ENCODE measurements around the gene KCND2. TPM values are rescaled to one million over a fixed set of nuclear protein-coding genes. Genes with fewer than 3 reads are reported as not detected.

Gene KCND2
- total RNA-seq, 2 experiments from 2014 or later: not detected

DNA sequence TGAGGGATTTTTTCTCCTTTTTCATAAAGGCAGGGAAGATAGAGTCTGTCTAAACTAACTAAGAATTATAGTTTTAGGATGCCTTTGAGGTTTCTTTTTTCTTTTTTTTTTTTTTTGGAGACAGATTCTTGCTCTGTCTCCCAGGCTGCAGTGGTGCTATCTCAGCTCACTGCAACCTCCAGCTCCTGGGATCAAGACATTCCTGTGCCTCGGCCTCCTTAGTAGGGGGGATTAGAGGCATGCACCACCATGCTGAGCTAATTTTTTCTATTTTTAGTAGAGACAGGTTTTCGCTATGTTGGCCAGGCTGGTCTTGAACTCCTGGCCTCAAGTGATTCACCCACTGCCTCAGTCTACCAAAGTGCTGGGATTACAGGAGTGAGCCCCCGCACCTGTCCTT, 239.7 kb downstream of the KCND2 start:
- Mint-ChIP-seq H3K27me3 (no peaks in the 10 kb centered on the region), H3K4me1 (no peaks in the 10 kb centered on the region), H3K9me3 (ENCODE audit: low read depth) (peaks cover 2% of the 10 kb centered on the region), H3K27ac (no peak overlapping the region), H3K36me3 (no peaks in the 10 kb centered on the region), H3K4me3 (no peak overlapping the region)
- CTCF ChIA-PET: no interaction called here
- no peak for ATAC-seq
- DNase-seq: no peak

DNA sequence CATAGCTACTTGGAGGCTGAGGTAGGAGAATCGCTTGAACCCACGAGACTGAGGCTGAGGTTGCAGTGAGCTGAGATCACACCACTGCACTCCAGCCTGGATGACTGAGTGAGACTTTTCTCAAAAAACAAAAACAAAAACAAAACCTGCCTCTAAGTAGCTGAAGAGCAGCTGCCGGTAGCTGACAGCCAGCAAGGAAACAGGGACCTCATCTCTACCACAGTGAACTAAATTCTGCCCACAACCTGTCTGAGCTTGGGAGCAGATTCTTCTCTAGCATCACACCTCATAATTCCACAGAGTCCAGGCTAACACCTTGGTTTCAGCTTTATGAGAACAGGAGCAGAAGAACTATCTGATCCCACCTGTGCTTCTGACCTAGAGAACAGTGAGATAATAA, 246.2 kb downstream of the KCND2 start:
- Mint-ChIP-seq H3K27ac (no peak overlapping the region), H3K4me1 (no peaks in the 10 kb centered on the region), H3K27me3 (no peaks in the 10 kb centered on the region), H3K4me3 (no peak overlapping the region), H3K9me3 (ENCODE audit: low read depth) (peaks cover 2% of the 10 kb centered on the region), H3K36me3 (no peaks in the 10 kb centered on the region)
- CTCF ChIA-PET: no interaction called here
- no peak for ATAC-seq
- no peak for DNase-seq

DNA sequence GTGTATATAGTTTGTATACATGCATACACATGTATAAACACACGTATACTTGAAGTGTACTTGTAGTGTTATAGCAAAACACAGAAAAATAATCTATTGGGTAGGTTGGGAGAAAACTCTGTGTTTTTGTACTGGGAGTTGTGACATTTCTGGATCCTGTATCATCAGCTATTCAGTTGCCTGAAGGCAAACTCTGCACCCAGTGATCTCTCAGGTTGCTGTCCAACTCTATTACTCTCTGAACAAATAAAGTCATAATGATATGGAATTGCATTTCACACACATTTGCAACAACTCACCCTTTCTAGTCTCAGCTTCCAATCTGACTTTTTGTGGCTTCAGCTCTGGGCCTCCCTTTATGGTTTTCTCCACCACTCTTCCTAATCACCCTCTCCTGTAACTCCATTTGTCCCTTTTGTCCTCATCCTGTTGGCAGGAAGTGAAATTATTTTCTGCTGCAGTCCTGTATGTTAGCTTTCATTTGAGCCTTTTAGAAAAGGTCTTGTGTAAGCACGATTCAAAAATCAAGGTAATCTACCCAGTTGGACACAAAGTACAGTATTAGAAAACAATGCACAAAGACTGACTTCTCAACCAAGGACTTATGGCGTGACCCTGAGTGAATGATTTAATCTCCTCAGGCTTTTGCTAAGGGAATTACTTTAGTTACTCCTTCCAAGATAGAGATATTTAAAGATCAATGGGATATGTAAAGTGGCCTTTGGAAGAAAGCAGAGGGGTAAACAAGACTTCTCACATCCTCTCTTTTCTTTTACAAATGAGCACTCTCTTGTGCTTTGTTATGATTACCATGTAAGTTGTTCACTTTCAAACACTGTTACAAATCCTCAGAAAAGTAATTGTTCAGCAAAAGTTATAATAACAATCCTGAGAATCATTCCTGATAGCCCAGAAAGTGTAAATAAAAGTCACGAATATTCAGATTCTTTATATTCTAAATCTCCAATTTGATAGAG, 249.1 kb downstream of the KCND2 start:
- CTCF ChIA-PET: no interaction called here
- Mint-ChIP-seq H3K36me3 (no peaks in the 10 kb centered on the region), H3K4me3 (no peak overlapping the region), H3K27me3 (no peaks in the 10 kb centered on the region), H3K27ac (no peak overlapping the region), H3K9me3 (ENCODE audit: low read depth) (no peaks in the 10 kb centered on the region), H3K4me1 (no peaks in the 10 kb centered on the region)
- ATAC-seq (no peak), DNase-seq (no peak)

DNA sequence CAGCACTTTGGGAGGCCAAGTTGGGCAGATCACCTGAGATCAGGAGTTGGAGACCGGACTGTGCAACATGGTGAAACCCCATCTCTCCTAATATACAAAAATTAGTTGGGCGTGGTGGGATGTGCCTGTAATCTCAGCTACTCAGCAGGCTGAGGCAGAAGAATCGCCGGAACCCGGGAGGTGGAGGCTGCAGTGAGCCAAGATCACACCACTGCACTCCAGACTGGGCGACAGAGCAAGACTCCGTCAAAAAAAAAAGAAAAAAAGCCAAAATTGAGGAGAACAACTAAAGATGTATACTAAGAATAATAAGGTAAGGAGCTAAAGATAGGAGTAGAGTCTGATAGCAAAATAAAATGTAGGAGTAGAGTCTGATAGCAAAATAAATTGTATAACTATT, 251.0 kb downstream of the KCND2 start:
- CTCF ChIA-PET: interaction anchor here (0.9 kb wide), 1 partner anchor 14 kb away, joined by 3 read pairs; no protein-coding TSS in a partner anchor
- Mint-ChIP-seq H3K27ac (no peak overlapping the region), H3K27me3 (no peaks in the 10 kb centered on the region), H3K9me3 (ENCODE audit: low read depth) (no peaks in the 10 kb centered on the region), H3K36me3 (no peaks in the 10 kb centered on the region), H3K4me3 (no peak overlapping the region), H3K4me1 (no peaks in the 10 kb centered on the region)
- ATAC-seq: no peak
- no peak for DNase-seq

DNA sequence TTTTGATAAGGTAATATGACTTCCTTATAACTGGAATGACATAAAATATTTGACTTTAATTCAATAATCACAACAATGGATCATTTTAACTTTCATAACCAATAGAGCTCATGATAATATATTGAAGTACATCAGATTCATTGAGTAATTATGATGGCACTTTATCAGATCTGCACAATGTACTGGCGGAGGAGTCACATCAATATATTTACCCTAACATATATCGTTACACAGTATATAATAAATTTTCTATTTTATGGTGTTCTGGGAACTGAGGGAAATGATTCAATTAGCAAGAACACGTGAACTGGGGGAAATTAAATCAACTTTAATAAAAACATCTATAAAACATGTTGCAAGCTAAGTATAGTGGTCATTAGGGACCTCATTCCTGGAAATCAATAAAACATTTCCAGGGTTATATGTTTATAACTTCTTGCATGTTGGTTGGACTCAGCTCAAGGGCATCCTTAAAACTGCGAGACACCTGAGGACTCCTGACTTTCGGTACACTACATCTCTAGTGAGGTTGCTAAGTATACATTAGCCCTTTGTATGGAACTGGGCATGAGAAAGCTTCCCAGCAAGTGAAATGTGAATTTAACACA, 254.0 kb downstream of the KCND2 start:
- Mint-ChIP-seq H3K27ac (no peak overlapping the region), H3K4me1 (no peaks in the 10 kb centered on the region), H3K4me3 (no peak overlapping the region), H3K27me3 (no peaks in the 10 kb centered on the region), H3K36me3 (no peaks in the 10 kb centered on the region), H3K9me3 (ENCODE audit: low read depth) (peaks cover 2% of the 10 kb centered on the region)
- no peak for ATAC-seq
- DNase-seq: no peak
- CTCF ChIA-PET: no interaction called here

DNA sequence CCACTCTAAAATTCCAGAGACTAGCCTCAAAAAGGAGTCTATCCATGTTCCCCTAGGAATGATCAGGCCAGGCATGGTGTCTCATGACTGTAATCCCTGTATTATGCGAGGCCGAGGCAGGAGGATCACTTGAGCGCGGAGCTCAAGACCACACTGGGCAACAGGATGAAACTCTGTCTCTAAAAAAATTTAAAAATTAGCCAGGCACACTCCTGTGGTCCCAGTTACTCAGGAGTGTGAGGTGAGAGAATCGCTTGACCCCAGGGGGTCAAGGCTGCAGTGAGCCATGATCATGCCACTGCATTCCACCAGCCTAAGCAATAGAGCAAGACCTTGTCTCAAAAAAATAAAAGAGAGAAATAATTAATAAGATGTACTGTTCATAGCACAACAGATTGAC, 256.8 kb downstream of the KCND2 start:
- ATAC-seq (no peak), DNase-seq (no peak)
- Mint-ChIP-seq H3K4me3 (no peak overlapping the region), H3K36me3 (no peaks in the 10 kb centered on the region), H3K4me1 (no peaks in the 10 kb centered on the region), H3K9me3 (ENCODE audit: low read depth) (peaks cover 2% of the 10 kb centered on the region), H3K27me3 (no peaks in the 10 kb centered on the region), H3K27ac (no peak overlapping the region)
- CTCF ChIA-PET: no interaction called here

DNA sequence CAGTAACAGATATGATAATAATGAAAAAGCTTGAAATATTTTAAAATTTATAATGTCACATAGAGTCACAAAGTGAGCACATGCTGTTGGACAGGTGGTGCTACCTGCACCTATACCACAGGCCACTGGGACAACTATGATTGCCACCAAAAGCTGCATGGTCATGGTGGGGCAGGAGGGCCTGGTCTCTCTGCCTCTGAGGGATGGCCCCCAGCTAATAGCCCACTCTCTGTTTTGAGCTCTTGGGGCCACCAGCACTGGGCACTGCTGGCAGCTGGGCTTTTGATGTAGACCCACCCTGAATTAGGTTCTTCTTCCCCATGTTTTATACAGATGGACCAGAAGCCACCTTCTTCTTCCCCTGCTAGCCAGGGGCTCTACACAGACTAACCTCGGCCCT, 265.4 kb downstream of the KCND2 start:
- ATAC-seq: no peak
- H3K9me3 Mint-ChIP-seq (ENCODE audit: low read depth): no peaks in the 10 kb centered on the region
- no peak overlapping the region for H3K4me3 Mint-ChIP-seq
- no peaks in the 10 kb centered on the region for H3K36me3 Mint-ChIP-seq
- DNase-seq: no peak
- H3K27me3 Mint-ChIP-seq: no peaks in the 10 kb centered on the region
- no peaks in the 10 kb centered on the region for H3K4me1 Mint-ChIP-seq
- H3K27ac Mint-ChIP-seq: no peak overlapping the region
- CTCF ChIA-PET: no interaction called here

DNA sequence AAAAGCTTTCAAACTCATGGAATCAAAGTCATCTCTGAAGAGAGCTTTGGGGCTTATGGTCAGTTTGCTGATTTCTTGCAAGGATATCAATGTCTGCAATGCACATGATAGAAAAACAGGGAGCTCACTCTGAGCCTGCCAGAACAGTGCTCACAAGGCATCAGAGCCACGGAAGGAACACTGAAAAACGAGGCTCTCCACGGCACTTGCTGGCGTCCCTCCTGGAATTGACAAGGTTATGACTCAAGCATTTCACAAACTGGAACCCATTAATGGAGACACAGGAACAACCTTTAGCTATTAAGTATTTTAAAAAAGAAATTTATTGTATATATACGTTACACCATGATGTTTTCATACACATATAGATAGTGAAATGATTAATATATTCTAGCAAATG, 266.3 kb downstream of the KCND2 start:
- no peaks in the 10 kb centered on the region for H3K27me3 Mint-ChIP-seq
- ATAC-seq: no peak
- no peak for DNase-seq
- no peaks in the 10 kb centered on the region for H3K36me3 Mint-ChIP-seq
- no peak overlapping the region for H3K27ac Mint-ChIP-seq
- H3K4me3 Mint-ChIP-seq: no peak overlapping the region
- CTCF ChIA-PET: no interaction called here
- H3K4me1 Mint-ChIP-seq: no peaks in the 10 kb centered on the region
- no peaks in the 10 kb centered on the region for H3K9me3 Mint-ChIP-seq (ENCODE audit: low read depth)

DNA sequence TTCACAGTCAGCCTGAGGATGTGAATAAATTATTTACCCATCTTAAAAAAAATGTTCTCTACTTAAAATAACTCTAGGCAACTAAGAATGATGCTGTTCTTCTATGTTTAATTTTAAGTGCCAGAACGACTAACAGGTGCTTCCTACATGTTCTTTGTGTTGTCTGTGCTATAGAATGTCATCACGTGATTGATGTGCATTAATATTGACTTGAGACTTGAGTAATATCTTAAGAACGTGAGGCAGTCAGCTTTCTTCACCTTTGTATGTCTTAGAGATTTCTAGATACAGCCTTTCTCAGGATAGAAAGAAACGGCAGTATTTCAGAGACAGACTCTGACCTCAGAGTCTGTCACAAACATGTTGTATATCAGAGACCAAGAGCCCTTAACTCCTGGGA, 274.6 kb downstream of the KCND2 start:
- CTCF ChIA-PET: no interaction called here
- Mint-ChIP-seq H3K27ac (no peak overlapping the region), H3K36me3 (no peaks in the 10 kb centered on the region), H3K27me3 (no peaks in the 10 kb centered on the region), H3K4me1 (no peaks in the 10 kb centered on the region), H3K4me3 (no peak overlapping the region), H3K9me3 (ENCODE audit: low read depth) (peaks cover 8% of the 10 kb centered on the region)
- no peak for DNase-seq
- no peak for ATAC-seq

DNA sequence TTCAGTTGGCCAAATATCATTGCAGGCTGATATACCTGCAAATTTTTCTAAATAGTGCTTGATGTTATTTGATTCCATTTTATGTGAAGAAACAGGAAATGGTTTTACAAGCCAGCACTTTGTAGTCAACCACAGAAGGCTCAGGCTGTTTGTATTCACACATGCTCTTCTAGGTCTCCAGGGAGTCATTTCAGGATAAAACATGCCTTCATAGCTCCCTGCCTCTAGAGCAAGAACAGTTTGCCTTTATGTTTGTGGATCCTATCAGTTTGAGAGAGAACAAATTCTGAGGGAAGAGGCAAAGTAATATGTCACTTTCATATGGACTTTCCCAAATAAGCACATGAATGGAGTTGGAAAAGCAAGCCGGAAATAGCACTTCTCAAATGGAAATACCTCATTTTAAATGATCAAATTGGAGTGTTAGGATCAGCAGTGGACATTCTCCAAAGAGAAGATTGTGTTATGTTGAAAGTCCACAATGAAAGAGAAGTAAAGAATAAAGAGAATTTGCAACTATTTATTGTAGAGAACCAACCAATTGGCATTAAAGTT, 277.6 kb downstream of the KCND2 start:
- no peak overlapping the region for H3K27ac Mint-ChIP-seq
- DNase-seq: no peak
- H3K9me3 Mint-ChIP-seq (ENCODE audit: low read depth): peaks cover 6% of the 10 kb centered on the region
- no peaks in the 10 kb centered on the region for H3K36me3 Mint-ChIP-seq
- CTCF ChIA-PET: interaction anchor here (1.0 kb wide), 1 partner anchor 10 kb away, joined by 3 read pairs; no protein-coding TSS in a partner anchor
- no peaks in the 10 kb centered on the region for H3K4me1 Mint-ChIP-seq
- H3K27me3 Mint-ChIP-seq: no peaks in the 10 kb centered on the region
- H3K4me3 Mint-ChIP-seq: no peak overlapping the region
- ATAC-seq: no peak

DNA sequence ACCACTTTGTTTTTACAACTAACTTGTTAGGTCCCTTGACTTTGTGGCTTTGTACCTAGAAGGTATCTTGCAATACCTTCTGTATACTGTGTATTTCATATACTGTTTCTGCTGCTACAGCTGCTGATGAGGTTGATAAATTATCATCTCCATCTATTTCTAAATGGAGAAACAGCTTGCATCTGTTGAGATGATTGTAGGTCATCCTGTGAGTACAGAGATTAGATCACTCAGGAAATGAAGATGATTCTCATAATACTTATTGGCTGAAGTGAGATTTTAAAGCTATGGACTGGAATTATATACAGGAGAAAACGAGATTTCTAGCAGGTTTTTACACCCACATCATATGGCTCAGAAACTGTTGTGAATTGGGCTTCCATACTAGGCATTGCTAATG, 280.5 kb downstream of the KCND2 start:
- H3K27ac Mint-ChIP-seq: no peak overlapping the region
- CTCF ChIA-PET: no interaction called here

DNA sequence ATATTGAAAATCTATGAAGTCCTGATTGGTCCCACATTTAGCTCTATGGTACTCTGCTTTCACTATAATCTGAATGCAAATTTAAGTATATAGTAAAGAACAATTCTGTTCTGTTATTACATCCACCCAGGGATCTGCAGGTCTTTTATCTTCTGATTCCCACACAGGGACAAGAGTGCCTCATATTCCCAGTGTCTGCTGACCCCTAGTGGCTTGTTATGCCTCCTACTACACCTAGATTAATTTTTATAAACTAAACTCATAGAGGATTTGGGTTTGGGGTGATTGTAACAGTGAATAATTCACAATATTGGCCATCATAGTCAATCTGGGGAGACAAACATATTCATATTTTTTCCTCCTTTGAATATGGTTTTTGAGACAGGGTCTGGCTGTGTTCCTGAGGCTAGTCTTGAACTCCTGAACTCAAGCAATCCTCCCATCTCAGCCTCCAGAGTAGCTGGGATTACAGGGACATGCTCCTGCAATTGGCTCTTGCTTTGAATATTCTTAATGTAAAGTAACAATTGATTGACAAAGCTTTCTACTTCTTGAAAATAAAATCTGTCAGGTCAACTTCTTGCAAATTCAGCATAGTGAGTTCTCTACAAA, 282.1 kb downstream of the KCND2 start:
- Mint-ChIP-seq H3K9me3 (ENCODE audit: low read depth) (peaks cover 3% of the 10 kb centered on the region), H3K4me1 (no peaks in the 10 kb centered on the region), H3K27me3 (no peaks in the 10 kb centered on the region), H3K4me3 (no peak overlapping the region), H3K36me3 (no peaks in the 10 kb centered on the region), H3K27ac (no peak overlapping the region)
- ATAC-seq (no peak), DNase-seq (no peak)
- CTCF ChIA-PET: no interaction called here

More for the DNA sequence above, 280.5 kb downstream of the KCND2 start:
- no peaks in the 10 kb centered on the region for H3K27me3 Mint-ChIP-seq
- no peaks in the 10 kb centered on the region for H3K4me1 Mint-ChIP-seq
- no peak overlapping the region for H3K4me3 Mint-ChIP-seq
- DNase-seq: no peak
- H3K9me3 Mint-ChIP-seq (ENCODE audit: low read depth): peaks cover 6% of the 10 kb centered on the region
- H3K36me3 Mint-ChIP-seq: no peaks in the 10 kb centered on the region
- ATAC-seq: no peak

DNA sequence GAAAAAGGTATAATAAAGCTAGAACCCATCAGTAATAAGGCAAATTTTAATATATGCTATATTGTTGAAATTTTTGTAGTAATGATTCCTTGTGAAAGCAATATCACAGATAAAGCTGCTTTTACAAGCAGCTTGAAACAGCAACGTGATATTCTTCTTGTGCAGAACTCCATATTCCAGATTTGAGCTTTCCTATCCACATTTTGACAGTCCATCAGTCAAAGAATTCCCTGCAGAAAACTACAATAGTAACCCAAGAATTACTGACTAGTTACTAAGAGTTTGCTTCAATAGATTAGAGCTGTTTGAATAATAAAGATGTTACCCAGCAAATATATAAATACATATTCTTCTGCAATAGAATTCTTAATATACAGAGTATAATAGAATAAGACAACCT, 291.2 kb downstream of the KCND2 start:
- Mint-ChIP-seq H3K27ac (no peak overlapping the region), H3K9me3 (ENCODE audit: low read depth) (no peaks in the 10 kb centered on the region), H3K4me1 (no peaks in the 10 kb centered on the region), H3K27me3 (no peaks in the 10 kb centered on the region), H3K4me3 (no peak overlapping the region), H3K36me3 (no peaks in the 10 kb centered on the region)
- CTCF ChIA-PET: no interaction called here
- no peak for ATAC-seq
- no peak for DNase-seq

DNA sequence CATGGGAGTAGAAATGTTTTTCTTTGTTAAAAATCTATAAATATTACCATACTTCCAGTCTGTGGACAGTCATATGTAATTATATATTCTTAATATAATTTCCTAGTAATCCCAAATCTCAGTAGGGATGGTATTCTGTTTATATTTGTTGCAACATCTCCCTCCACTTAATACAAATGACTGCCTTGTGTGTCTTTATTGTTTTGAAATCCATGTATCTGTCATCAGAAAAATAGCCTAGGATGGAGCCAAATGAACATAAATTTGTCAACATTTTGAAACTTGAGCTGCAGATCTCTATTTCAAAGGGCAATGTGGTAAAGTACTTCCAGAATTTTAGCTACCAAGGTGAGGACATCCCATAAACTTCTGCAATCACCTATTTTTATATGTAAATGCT, 294.2 kb downstream of the KCND2 start:
- H3K27me3 Mint-ChIP-seq: no peaks in the 10 kb centered on the region
- no peaks in the 10 kb centered on the region for H3K4me1 Mint-ChIP-seq
- H3K36me3 Mint-ChIP-seq: no peaks in the 10 kb centered on the region
- no peak overlapping the region for H3K4me3 Mint-ChIP-seq
- no peaks in the 10 kb centered on the region for H3K9me3 Mint-ChIP-seq (ENCODE audit: low read depth)
- no peak overlapping the region for H3K27ac Mint-ChIP-seq
- DNase-seq: no peak
- CTCF ChIA-PET: no interaction called here
- ATAC-seq: no peak

Data from activated CD8-positive, alpha-beta memory T cell treated with anti-CD3 and anti-CD28 coated beads, Interleukin-2, amount 10 ng/mL, durations not matched to agents 7 days and 5 days (primary cell).